Transverse colon (tissue), 4 donors: ENCODE data around the gene GGT5. TPM values are rescaled to one million over a fixed set of nuclear protein-coding genes. Genes with fewer than 3 reads are reported as not detected.

Experiments used
- DNase-seq: peaks from one replicate; pipeline ENCODE4 v3.0.0-alpha.2; 2019
- H3K27ac ChIP-seq, 4 donors: fragments of 200-600 bp; sonication (generic); 2 replicates each; pipeline ENCODE4 v1.5.1; 2016 to 2018; ENCODE audit warnings: inconsistent platforms in 4 of 4
- H3K27me3 ChIP-seq: fragments of 200-600 bp; sonication (generic); 2 replicates; pipeline ENCODE4 v1.5.1; 2017; ENCODE audit warnings: inconsistent platforms
- H3K36me3 ChIP-seq, 4 donors: fragments of 200-600 bp; sonication (generic); 2 replicates each; pipeline ENCODE4 v1.5.1; 2017 to 2019; ENCODE audit warnings: inconsistent platforms in 4 of 4
- H3K4me1 ChIP-seq, 4 donors: fragments of 200-600 bp; sonication (generic); 2 replicates each; pipeline ENCODE4 v1.5.1; 2017 to 2020; ENCODE audit warnings: inconsistent platforms in 4 of 4
- H3K4me3 ChIP-seq, 4 donors: fragments of 200-600 bp; sonication (generic); 1 replicate in 1 of 4; 2 replicates in 3 of 4; pipeline versions ENCODE4 v1.5.1 to v1.6.1; 2017 to 2019; ENCODE audit warnings: inconsistent platforms in 4 of 4
- H3K9me3 ChIP-seq, 2 donors: fragments of 200-600 bp; sonication (generic); 2 replicates each; pipeline ENCODE4 v1.5.1; 2017 to 2019; ENCODE audit warnings: inconsistent platforms in 2 of 2
- CTCF ChIP-seq, 5 experiments: fragments of 200-600 bp in 3 of 5; fragments of 450-650 bp in 2 of 5; sonication (generic) in 3 of 5; IDR thresholded peaks; 1 replicate in 2 of 5; 2 replicates in 3 of 5; pipeline ENCODE4 v1.5.1; 2016 to 2017; ENCODE audit warnings: antibody characterized with exemption in 5 of 5, inconsistent platforms in 3 of 5, mild to moderate bottlenecking in 2 of 5, moderate library complexity in 1 of 5
- EP300 ChIP-seq: sonication (generic); formaldehyde crosslinking; IDR thresholded peaks from one replicate; pipeline ENCODE4 v1.6.1; 2017; ENCODE audit warnings: antibody characterized with exemption, low read depth
- POLR2A ChIP-seq: fragments of 450-650 bp; IDR thresholded peaks from one replicate; pipeline ENCODE4 v1.6.1; 2016; ENCODE audit warnings: antibody characterized with exemption, mild to moderate bottlenecking, moderate library complexity
- POLR2AphosphoS5 ChIP-seq, 3 donors: sonication (generic); formaldehyde crosslinking; IDR thresholded peaks; one replicate each; pipeline ENCODE4 v1.6.1; 2016; ENCODE audit warnings: antibody characterized with exemption in 3 of 3
- WGBS, 2 donors: methylation state at CpG; one replicate each; pipeline ENCODE4 v1.1.5; 2018; ENCODE audit warnings: low coverage in 1 of 2; 5-methylcytosine and 5-hydroxymethylcytosine counted together
- in situ Hi-C, 4 donors: fragments of 200-750 bp; cut with MboI; loops; one replicate each; pipeline versions ENCODE4 v1.15.0 to v1.15.1; 2017; ENCODE audit warnings: low sequenced_read_pairs in 3 of 4, low pct_ligation_motif_present in 1 of 4, low pct_unique_long_range_greater_than_20kb in 1 of 4
- intact Hi-C: fragments of 100-400 bp; cut with DNase I; formaldehyde crosslinking; loops from one replicate; pipeline ENCODE4 v1.15.1; 2023; ENCODE audit warnings: low total_unique reads
- total RNA-seq, 4 donors: library from RNA; depleted of rRNA; stranded (reverse); fragments of >200 nt; gene quantifications; one replicate each; pipeline ENCODE4 v1.1.0, GENCODE V29; 2016

Gene GGT5
- total RNA-seq, 4 donors from 2014 or later = 4.1 to 15.4 (median 9.1) TPM

- Histone ChIP-seq H3K27me3 (no peaks in the 10 kb centered on the region), H3K36me3 (no peaks in the 10 kb centered on the region), H3K27ac (no peak overlapping the region), H3K4me1 (peaks cover 11 to 22% (median 19%) of the 10 kb centered on the region in 4 donors), H3K9me3 (no peaks in the 10 kb centered on the region), H3K4me3 (no peak overlapping the region)
- in situ Hi-C loops = no loop called here
- TF ChIP-seq POLR2A (no peak), CTCF (IDR thresholded peaks at IDR 0.05) (no peak), POLR2AphosphoS5 (IDR thresholded peaks at IDR 0.05) (no peak), EP300 (no peak)
- intact Hi-C loops = no loop called here
- DNase-seq = no peak
- WGBS, 2 donors = 93% methylated on average over 49 of the region's 51 CpGs; no CpG with 5 or more reads in 1 of the 2 donors
These were observed 59.2 kb downstream of the GGT5 start for GRCh38 chr22:24185501-24186351.

GRCh38 chr22:24185001-24185500 is 59.8 kb downstream of the GGT5 start:
- in situ Hi-C loops = no loop called here
- WGBS, 2 donors = 88% methylated on average over 15 of the region's 16 CpGs; no CpG with 5 or more reads in 1 of the 2 donors
- no peaks in the 10 kb centered on the region for H3K9me3 ChIP-seq
- no peak overlapping the region for H3K27ac ChIP-seq
- DNase-seq = no peak
- intact Hi-C loops = no loop called here
- no peaks in the 10 kb centered on the region for H3K36me3 ChIP-seq
- H3K4me1 ChIP-seq = peaks cover 11 to 23% (median 19%) of the 10 kb centered on the region in 4 donors
- H3K4me3 ChIP-seq = no peak overlapping the region
- H3K27me3 ChIP-seq = no peaks in the 10 kb centered on the region
- no peak for TF ChIP-seq POLR2A
- TF ChIP-seq EP300 = no peak
- no peak for TF ChIP-seq POLR2AphosphoS5 (IDR thresholded peaks at IDR 0.05)
- TF ChIP-seq CTCF (IDR thresholded peaks at IDR 0.05) = no peak

- intact Hi-C loops = no loop called here
- H3K4me3 ChIP-seq = no peak overlapping the region
- no peaks in the 10 kb centered on the region for H3K36me3 ChIP-seq
- no peaks in the 10 kb centered on the region for H3K27me3 ChIP-seq
- H3K4me1 ChIP-seq = peaks cover 11 to 19% (median 13%) of the 10 kb centered on the region in 4 donors
- DNase-seq = no peak
- WGBS, 2 donors = 91 to 93% methylated on average over 3 to 16 of the region's 16 CpGs
- TF ChIP-seq POLR2A = no peak
- TF ChIP-seq POLR2AphosphoS5 (IDR thresholded peaks at IDR 0.05) = no peak
- no peak for TF ChIP-seq EP300
- TF ChIP-seq CTCF (IDR thresholded peaks at IDR 0.05) = no peak
- H3K9me3 ChIP-seq = no peaks in the 10 kb centered on the region
- in situ Hi-C loops = no loop called here
- H3K27ac ChIP-seq = no peak overlapping the region
These were observed 60.7 kb downstream of the GGT5 start for GRCh38 chr22:24184057-24184798.
